BLaER1 (cell line): ENCODE measurements around the gene ZMYM3.
A peak's percentile ranks its signal among the peaks of the same experiment; 100 is the strongest.
"Not testable (repeated sequence)": the region's sequence is repeated elsewhere in the genome, so short reads cannot be mapped to it uniquely, and the experiment has no call there.

Experiments used
- H3K27ac ChIP-seq: shearing (Covaris generic); formaldehyde crosslinking; 2 replicates; pipeline ENCODE4 v1.8.1; 2022
- H3K27me3 ChIP-seq: shearing (Covaris generic); formaldehyde crosslinking; 2 replicates; pipeline ENCODE4 v1.8.1; 2022
- H3K36me3 ChIP-seq: shearing (Covaris generic); formaldehyde crosslinking; 2 replicates; pipeline ENCODE4 v1.8.1; 2022
- H3K4me1 ChIP-seq: shearing (Covaris generic); formaldehyde crosslinking; 2 replicates; pipeline ENCODE4 v1.8.1; 2022
- H3K4me2 ChIP-seq: shearing (Covaris generic); formaldehyde crosslinking; 2 replicates; pipeline ENCODE4 v1.8.1; 2022
- H3K4me3 ChIP-seq: shearing (Covaris generic); formaldehyde crosslinking; 2 replicates; pipeline ENCODE4 v1.8.1; 2022
- H3K9ac ChIP-seq: shearing (Covaris generic); formaldehyde crosslinking; 2 replicates; pipeline ENCODE4 v1.8.1; 2022
- H3K9me3 ChIP-seq: shearing (Covaris generic); formaldehyde crosslinking; 2 replicates; pipeline ENCODE4 v1.8.1; 2022
- H4K20me1 ChIP-seq: shearing (Covaris generic); formaldehyde crosslinking; 2 replicates; pipeline ENCODE4 v1.8.1; 2022
- Cebpa-rat ChIP-seq: shearing (Covaris generic); IDR thresholded peaks from 2 replicates; pipeline ENCODE4 v1.8.1; 2022

ZMYM3 gene

DNA sequence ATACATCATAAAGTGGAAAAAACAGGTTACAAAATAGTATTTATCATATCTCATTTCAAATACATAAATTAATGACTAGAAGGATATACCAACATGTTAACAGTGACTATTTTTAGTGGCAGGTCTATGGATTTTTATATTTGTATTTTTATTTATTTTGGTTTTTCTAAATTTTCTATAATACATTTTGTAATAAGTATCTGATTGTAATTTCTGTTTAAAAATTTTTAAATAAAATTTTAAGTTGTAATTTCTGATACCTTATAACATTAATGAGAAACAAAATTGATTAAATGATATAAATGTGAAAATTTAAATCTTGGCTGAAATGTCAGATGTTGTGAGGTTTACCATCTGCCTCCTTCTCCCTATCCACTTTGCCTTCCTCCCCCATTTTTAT lies 32.0 kb upstream of the ZMYM3 start:
- H3K9me3 ChIP-seq, result 0 out of 2 replicates have a peak, but pooled peaks cover 11% of the 10 kb centered on the region
- H3K9ac ChIP-seq, result 0 out of 2 replicates have a peak overlapping the region, but pooled peaks have one; percentile 98
- peaks cover 16% of the 10 kb centered on the region for H3K4me1 ChIP-seq
- peaks cover 16% of the 10 kb centered on the region for H3K27me3 ChIP-seq
- H3K27ac ChIP-seq, result no peak overlapping the region
- H3K4me3 ChIP-seq, result peak overlapping the region; percentile 78
- peak overlapping the region; percentile 81 for H3K4me2 ChIP-seq
- H4K20me1 ChIP-seq, result peaks cover 72% of the 10 kb centered on the region
- no peak for TF ChIP-seq Cebpa-rat
- H3K36me3 ChIP-seq, result peaks cover 35% of the 10 kb centered on the region

DNA sequence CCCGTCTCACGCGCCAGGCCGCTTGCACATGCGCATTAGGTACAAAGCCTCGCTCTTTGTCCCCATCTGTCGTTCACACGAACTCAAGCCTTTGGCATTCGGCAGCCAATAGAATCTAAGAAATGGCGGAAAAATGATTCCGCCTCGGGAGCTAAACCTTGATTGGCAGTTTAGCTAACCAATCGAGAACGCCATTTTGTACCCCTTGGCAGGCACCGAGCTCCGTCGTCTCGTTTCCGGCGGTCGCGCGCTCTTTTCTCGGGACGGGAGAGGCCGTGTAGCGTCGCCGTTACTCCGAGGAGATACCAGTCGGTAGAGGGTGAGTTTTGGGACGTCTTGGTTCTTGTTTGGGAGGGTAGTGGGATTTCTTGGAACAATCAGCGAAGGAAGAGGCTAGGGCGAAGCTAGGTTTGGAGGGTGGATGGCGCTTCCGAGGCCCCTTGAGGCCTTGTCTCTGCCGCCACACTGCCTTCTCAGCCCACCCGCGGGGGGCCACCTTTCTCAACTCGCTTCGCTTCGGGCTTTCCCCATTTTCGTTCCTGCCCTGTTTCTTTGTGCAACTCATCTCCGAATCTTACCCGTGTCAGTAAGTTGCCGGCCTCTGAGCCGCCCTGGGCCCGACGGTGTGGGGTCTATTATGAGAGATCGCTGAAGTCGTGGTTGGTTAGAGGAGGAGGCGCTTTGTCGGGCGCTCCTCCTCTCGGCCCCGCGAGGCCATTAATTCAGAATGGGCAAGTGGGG lies 29.6 kb upstream of the ZMYM3 start, which contains the start of gene NONO:
NONO (plus strand) TSS at position 233 of the 741 bp plus-strand sequence. CDS start 7,003 bp downstream, outside the sequence.
- H3K36me3 ChIP-seq, result peaks cover 12% of the 10 kb centered on the region; the same call in 1 of the 2 replicates
- H3K27ac ChIP-seq, result peak within 1 kb of the TSS; percentile 98
- H3K4me1 ChIP-seq, result peaks cover 16% of the 10 kb centered on the region
- peaks cover 49% of the 10 kb centered on the region for H4K20me1 ChIP-seq
- 0 out of 2 replicates have a peak, but pooled peaks cover 11% of the 10 kb centered on the region for H3K9me3 ChIP-seq
- H3K9ac ChIP-seq, result peak within 1 kb of the TSS; percentile 98
- peak within 1 kb of the TSS; percentile 78 for H3K4me3 ChIP-seq
- H3K27me3 ChIP-seq, result peaks cover 13% of the 10 kb centered on the region; the same call in 1 of the 2 replicates
- peak within 1 kb of the TSS; percentile 81 for H3K4me2 ChIP-seq
- TF ChIP-seq Cebpa-rat, result no peak

DNA sequence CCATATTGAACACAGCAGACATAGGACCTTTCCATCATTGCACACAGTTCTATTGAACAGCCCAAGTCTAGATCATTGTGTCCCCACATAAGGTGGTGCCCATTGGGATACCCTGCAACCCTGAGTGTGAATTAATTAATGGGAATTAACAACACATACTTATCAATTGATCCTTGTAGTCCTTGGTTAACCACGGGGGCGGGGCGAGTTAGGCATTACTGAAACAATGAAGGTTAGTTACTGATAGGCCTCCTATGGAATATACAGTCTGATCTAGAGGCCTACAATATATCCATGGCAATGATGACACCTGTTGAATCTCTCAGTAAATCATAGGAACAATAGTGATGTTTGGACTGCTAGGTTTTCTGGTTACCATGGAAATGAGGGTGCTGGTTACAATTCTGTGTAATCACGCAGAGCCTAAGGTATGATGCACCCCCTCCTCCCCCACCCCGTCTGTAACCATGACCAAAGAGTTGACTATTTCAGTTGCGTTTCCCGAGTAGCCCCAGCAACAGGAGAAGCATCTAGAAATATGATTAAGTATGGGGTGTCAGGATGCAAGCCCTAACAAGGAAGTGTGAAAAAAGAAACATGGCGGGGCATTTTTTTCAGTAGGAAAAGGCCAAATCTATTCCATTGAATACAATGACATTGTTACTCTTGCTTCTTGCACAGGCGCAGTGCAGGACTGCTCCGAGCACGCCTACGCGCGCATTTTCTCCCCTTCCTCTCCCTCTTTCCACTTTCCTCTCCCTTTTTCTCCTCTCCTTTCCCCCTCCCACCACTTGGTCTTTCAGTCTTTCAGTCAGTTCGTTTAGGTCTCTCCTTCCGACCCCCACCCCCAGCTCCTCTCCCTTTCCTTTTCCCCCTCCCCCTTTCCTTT lies 28.8 kb upstream of the ZMYM3 start:
- Histone ChIP-seq H3K4me3 (peak overlapping the region; percentile 49), H3K9me3 (0 out of 2 replicates have a peak, but pooled peaks cover 11% of the 10 kb centered on the region), H4K20me1 (peaks cover 40% of the 10 kb centered on the region), H3K27me3 (peaks cover 9% of the 10 kb centered on the region; the same call in 1 of the 2 replicates), H3K4me1 (peaks cover 16% of the 10 kb centered on the region), H3K27ac (peak overlapping the region; percentile 81), H3K9ac (peak overlapping the region; percentile 75), H3K4me2 (peak overlapping the region; percentile 57), H3K36me3 (peaks cover 6% of the 10 kb centered on the region; the same call in 1 of the 2 replicates)
- TF ChIP-seq Cebpa-rat, result no peak

DNA sequence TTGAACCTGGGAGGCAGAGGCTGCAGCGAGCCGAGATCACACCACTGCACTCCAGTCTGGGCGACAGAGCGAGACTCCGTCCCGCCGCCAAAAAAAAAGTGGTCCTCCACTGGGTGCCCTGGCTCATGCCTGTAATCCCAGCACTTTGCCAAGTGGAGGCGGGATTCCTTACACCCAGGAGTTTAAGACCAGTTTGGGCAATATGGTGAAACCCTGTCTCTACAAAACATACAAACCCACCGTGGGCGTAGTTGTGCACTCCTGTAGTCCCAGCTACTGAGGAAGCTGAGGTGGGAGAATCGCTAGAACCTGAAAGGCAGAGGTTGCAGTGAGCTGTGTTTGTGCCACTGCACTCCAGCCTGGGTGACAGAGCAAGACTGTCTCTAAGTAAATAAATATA lies 27.4 kb upstream of the ZMYM3 start:
- H3K4me2 ChIP-seq, H3K4me1 ChIP-seq, H3K27me3 ChIP-seq, H3K4me3 ChIP-seq, H3K36me3 ChIP-seq, H3K9ac ChIP-seq, H3K27ac ChIP-seq: not testable (repeated sequence)
- Histone ChIP-seq H4K20me1 (peaks cover 26% of the 10 kb centered on the region), H3K9me3 (peaks cover 15% of the 10 kb centered on the region; the same call in 1 of the 2 replicates)

DNA sequence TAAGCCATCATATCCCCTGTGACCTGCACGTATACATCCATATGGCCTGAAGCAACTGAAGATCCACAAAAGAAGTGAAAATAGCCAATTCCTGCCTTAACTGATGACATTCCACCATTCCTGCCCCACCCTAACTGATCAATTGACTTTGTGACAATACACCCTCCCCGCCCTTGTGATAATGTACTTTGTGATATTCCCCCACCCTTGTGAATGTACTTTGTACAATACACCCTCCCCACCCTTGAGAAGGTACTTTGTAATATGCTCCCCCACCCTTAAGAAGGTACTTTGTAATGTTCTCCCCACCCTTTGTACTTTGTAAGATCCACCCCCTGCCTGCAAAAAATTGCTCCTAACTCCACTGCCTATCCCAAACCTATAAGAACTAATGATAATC lies 18.4 kb upstream of the ZMYM3 start:
- H3K4me1 ChIP-seq, result not testable (repeated sequence)

DNA sequence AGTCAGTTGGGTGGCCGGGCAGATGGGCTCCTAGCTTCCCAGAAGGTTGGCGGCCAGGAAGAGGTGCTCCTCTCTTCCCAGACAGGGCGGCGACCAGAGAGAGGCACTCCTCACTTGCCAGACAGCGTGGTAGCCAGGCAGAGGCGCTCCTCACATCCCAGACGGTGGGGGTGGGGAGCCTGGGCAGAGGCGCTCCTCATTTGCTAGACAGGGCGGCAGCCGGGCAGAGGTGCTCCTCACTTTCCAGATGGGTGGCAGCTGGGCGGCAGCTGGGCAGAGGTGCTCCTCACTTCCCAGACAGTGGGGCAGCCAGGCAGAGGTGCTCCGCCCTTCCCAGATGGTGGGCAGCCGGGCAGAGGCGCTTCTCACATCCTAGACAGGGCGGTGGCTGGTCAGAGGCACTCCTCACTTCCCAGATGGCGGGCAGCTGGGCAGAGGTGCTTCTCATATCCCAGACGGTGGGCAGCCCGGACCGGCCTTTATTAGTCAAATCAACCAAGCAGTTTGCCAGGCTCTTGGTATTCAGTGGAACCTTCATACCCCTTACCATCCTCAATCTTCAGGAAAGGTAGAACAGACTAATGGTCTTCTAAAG lies 16.0 kb upstream of the ZMYM3 start:
- no peak for TF ChIP-seq Cebpa-rat
- Histone ChIP-seq H3K4me2 (no peak overlapping the region), H3K9ac (no peak overlapping the region), H3K27me3 (0 out of 2 replicates have a peak, but pooled peaks cover 3% of the 10 kb centered on the region), H3K4me1 (no peaks in the 10 kb centered on the region), H3K27ac (no peak overlapping the region), H3K36me3 (no peaks in the 10 kb centered on the region), H3K4me3 (no peak overlapping the region), H3K9me3 (peaks cover 39% of the 10 kb centered on the region), H4K20me1 (no peaks in the 10 kb centered on the region)

More for the DNA sequence above, 18.4 kb upstream of the ZMYM3 start:
- H4K20me1 ChIP-seq, H3K9ac ChIP-seq, H3K4me3 ChIP-seq, H3K36me3 ChIP-seq, H3K4me2 ChIP-seq, H3K27me3 ChIP-seq, H3K27ac ChIP-seq: not testable (repeated sequence)
- peaks cover 40% of the 10 kb centered on the region for H3K9me3 ChIP-seq

DNA sequence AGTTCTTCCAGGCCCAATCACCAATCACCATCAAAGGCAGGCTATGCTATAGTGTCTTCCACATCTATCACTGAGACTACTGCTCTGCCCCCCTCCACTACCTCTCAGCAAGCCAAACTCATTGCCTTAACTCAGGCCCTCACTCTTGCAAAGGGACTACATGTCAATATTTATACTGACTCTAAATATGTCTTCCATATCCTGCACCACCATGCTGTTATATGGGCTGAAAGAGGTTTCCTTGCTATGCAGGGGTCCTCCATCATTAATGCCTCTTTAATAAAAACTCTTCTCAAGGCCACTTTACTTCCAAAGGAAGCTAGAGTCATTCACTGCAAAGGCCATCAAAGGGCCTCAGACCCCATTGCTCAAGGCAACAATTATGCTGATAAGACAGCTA lies 14.7 kb upstream of the ZMYM3 start:
- H4K20me1 ChIP-seq, H3K9ac ChIP-seq, H3K36me3 ChIP-seq, H3K4me1 ChIP-seq, H3K4me2 ChIP-seq, H3K4me3 ChIP-seq, H3K27ac ChIP-seq, H3K27me3 ChIP-seq: not testable (repeated sequence)
- H3K9me3 ChIP-seq, result peaks cover 39% of the 10 kb centered on the region

DNA sequence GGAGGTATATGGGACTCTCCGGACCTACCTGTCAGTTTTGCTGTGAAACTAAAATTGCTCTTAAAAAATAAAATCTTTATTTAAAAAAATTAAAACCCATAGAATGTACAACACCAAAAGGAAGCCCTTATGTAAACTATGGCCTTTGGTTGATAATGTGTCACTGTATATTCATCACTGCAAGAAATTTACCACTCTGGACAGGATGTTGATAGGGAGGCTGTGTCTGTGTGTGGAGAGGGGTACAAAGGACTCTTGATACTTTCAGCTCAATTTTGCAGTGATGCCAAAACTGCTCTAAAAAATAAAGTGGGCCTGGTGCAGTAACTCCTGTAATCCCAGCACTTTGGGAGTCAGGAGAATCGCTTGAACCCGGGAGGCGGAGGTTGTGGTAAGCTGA lies 2.9 kb upstream of the ZMYM3 start:
- H3K4me2 ChIP-seq, result no peak overlapping the region
- no peaks in the 10 kb centered on the region for H3K9me3 ChIP-seq
- TF ChIP-seq Cebpa-rat, result no peak
- H3K27ac ChIP-seq, result no peak overlapping the region
- H4K20me1 ChIP-seq, result peaks cover 9% of the 10 kb centered on the region; the same call in 1 of the 2 replicates
- peaks cover 27% of the 10 kb centered on the region for H3K27me3 ChIP-seq
- H3K36me3 ChIP-seq, result no peaks in the 10 kb centered on the region
- peaks cover 20% of the 10 kb centered on the region for H3K4me1 ChIP-seq
- H3K9ac ChIP-seq, result no peak overlapping the region
- no peak overlapping the region for H3K4me3 ChIP-seq

DNA sequence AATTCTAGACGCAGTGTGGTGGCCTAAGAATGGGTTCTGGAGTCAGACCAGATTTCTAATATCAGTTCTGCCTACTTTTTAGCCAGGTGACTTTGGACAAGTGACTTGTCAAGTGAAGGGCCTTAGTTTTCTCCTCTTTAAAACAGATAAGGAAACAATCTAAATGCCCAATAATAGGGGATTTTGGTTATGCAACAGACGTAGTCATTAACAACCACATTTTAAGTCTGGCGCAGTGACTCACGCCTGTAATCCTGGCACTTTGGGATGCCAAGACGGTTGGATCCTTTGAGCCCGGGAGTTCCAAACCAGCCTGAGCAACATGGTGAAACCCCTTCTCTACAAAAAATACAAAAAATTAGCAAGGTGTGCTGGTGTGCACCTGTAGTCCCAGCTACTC lies 2.1 kb upstream of the ZMYM3 start:
- peaks cover 16% of the 10 kb centered on the region; the same call in 1 of the 2 replicates for H4K20me1 ChIP-seq
- H3K4me1 ChIP-seq, result peaks cover 28% of the 10 kb centered on the region
- H3K27ac ChIP-seq, result no peak overlapping the region
- H3K4me2 ChIP-seq, result peak overlapping the region; percentile 81
- H3K9ac ChIP-seq, result no peak overlapping the region; the same call in 1 of the 2 replicates
- H3K27me3 ChIP-seq, result peaks cover 33% of the 10 kb centered on the region
- H3K4me3 ChIP-seq, result no peak overlapping the region
- H3K36me3 ChIP-seq, result no peaks in the 10 kb centered on the region
- no peaks in the 10 kb centered on the region for H3K9me3 ChIP-seq
- no peak for TF ChIP-seq Cebpa-rat
